ENCODE results near the gene ARHGEF10L.

ARHGEF10L gene

GRCh38 chr1:17523321-17524041 lies 16.0 kb upstream of the ARHGEF10L start:
- no peak for DNase-seq

GRCh38 chr1:17524645-17525044 lies 14.9 kb upstream of the ARHGEF10L start:
- no peak for DNase-seq

GRCh38 chr1:17525996-17526686 lies 13.4 kb upstream of the ARHGEF10L start:
- DNase-seq = no peak

- no peak for DNase-seq
Observed at GRCh38 chr1:17527036-17527914, 12.2 kb upstream of the ARHGEF10L start.

- DNase-seq = no peak
Observed at GRCh38 chr1:17529381-17529780, 10.1 kb upstream of the ARHGEF10L start.

GRCh38 chr1:17531343-17531681 lies 8.2 kb upstream of the ARHGEF10L start:
- DNase-seq = no peak

- DNase-seq = no peak
Observed at GRCh38 chr1:17531682-17532487, 7.6 kb upstream of the ARHGEF10L start.

- DNase-seq = no peak
Observed at GRCh38 chr1:17533201-17533600, 6.3 kb upstream of the ARHGEF10L start.

GRCh38 chr1:17535300-17535936 lies 4.1 kb upstream of the ARHGEF10L start:
- no peak for DNase-seq

- DNase-seq = no peak
Observed at GRCh38 chr1:17538010-17538409, 1.5 kb upstream of the ARHGEF10L start.

- DNase-seq = no peak
Observed at GRCh38 chr1:17538428-17539117, 925 bp upstream of the ARHGEF10L start.

GRCh38 chr1:17539118-17539476 lies 401 bp upstream of the ARHGEF10L start:
- no peak for DNase-seq

- peak; percentile 72 to 88 for DNase-seq
Observed at GRCh38 chr1:17540255-17541001, 930 bp downstream of the ARHGEF10L start.

GRCh38 chr1:17542645-17543044 lies 3.1 kb downstream of the ARHGEF10L start:
- DNase-seq = no peak

GRCh38 chr1:17544776-17545350 lies 5.4 kb downstream of the ARHGEF10L start:
- DNase-seq = no peak

GRCh38 chr1:17545356-17545755 lies 5.9 kb downstream of the ARHGEF10L start:
- DNase-seq = no peak

- DNase-seq = no peak
Observed at GRCh38 chr1:17546946-17547670, 7.6 kb downstream of the ARHGEF10L start.

- no peak for DNase-seq
Observed at GRCh38 chr1:17549384-17549783, 9.9 kb downstream of the ARHGEF10L start.

GRCh38 chr1:17550729-17551584 lies 11.5 kb downstream of the ARHGEF10L start:
- DNase-seq = no peak

All from cerebellar nuclear complex (tissue), 1 donor.